ACHN (cell line): ENCODE data around the gene DDX19B.
A peak's percentile ranks its signal among the peaks of the same experiment; 100 is the strongest.
"Not testable (repeated sequence)": the region's sequence is repeated elsewhere in the genome, so short reads cannot be mapped to it uniquely, and the experiment has no call there.

Experiments
- DNase-seq: peaks from one replicate; pipeline ENCODE4 v3.0.0-alpha.2; 2015
- in situ Hi-C: cut with HindIII; loops from 2 replicates; pipeline ENCODE4 v1.10.0; 2017; ENCODE audit warnings: low sequenced_read_pairs, low pct_ligation_motif_present, low pct_unique_long_range_greater_than_20kb

The DDX19B gene

GRCh38 chr16:70332728-70333127 lies 33.7 kb downstream of the DDX19B start:
- DNase-seq, in situ Hi-C loops: not testable (repeated sequence)

GRCh38 chr16:70337814-70338213 lies 38.8 kb downstream of the DDX19B start:
- in situ Hi-C loops, result no loop called here
- DNase-seq, result no peak

GRCh38 chr16:70341600-70341999 lies 42.6 kb downstream of the DDX19B start:
- in situ Hi-C loops, result no loop called here
- DNase-seq, result no peak

GRCh38 chr16:70342016-70342415 lies 43.0 kb downstream of the DDX19B start:
- in situ Hi-C loops, result no loop called here
- DNase-seq, result no peak

GRCh38 chr16:70345840-70346239 lies 46.9 kb downstream of the DDX19B start:
- in situ Hi-C loops, result no loop called here
- DNase-seq, result no peak

- in situ Hi-C loops, result no loop called here
These were observed 50.0 kb downstream of the DDX19B start for GRCh38 chr16:70348991-70349390.

GRCh38 chr16:70349783-70350182 lies 50.8 kb downstream of the DDX19B start:
- DNase-seq, result no peak
- in situ Hi-C loops, result no loop called here

More at GRCh38 chr16:70348991-70349390, 50.0 kb downstream of the DDX19B start:
- no peak for DNase-seq

GRCh38 chr16:70359552-70359951 lies 60.6 kb downstream of the DDX19B start:
- in situ Hi-C loops, result no loop called here

GRCh38 chr16:70364399-70364798 lies 65.4 kb downstream of the DDX19B start:
- in situ Hi-C loops, result no loop called here
- no peak for DNase-seq

More at GRCh38 chr16:70359552-70359951, 60.6 kb downstream of the DDX19B start:
- DNase-seq, result no peak

GRCh38 chr16:70370145-70370544 lies 71.2 kb downstream of the DDX19B start:
- in situ Hi-C loops, result not testable (repeated sequence)

GRCh38 chr16:70370924-70371323 lies 71.9 kb downstream of the DDX19B start:
- in situ Hi-C loops, result no loop called here
- DNase-seq, result no peak

More at GRCh38 chr16:70370145-70370544, 71.2 kb downstream of the DDX19B start:
- DNase-seq, result peak; percentile 44

- DNase-seq, result no peak
- in situ Hi-C loops, result no loop called here
These were observed 74.1 kb downstream of the DDX19B start for GRCh38 chr16:70372921-70373728.

- in situ Hi-C loops, result no loop called here
These were observed 75.2 kb downstream of the DDX19B start for GRCh38 chr16:70374213-70374612.

GRCh38 chr16:70375636-70376611 lies 76.9 kb downstream of the DDX19B start:
- in situ Hi-C loops, result no loop called here
- DNase-seq, result no peak

More at GRCh38 chr16:70374213-70374612, 75.2 kb downstream of the DDX19B start:
- no peak for DNase-seq

GRCh38 chr16:70377782-70378181 lies 78.8 kb downstream of the DDX19B start:
- in situ Hi-C loops, result no loop called here
- no peak for DNase-seq

- in situ Hi-C loops, result no loop called here
- DNase-seq, result no peak
These were observed 80.0 kb downstream of the DDX19B start for GRCh38 chr16:70378869-70379493.

- in situ Hi-C loops, result no loop called here
- DNase-seq, result peak; percentile 92
These were observed 81.4 kb downstream of the DDX19B start for GRCh38 chr16:70380248-70380918.

GRCh38 chr16:70380919-70381603 lies 82.1 kb downstream of the DDX19B start:
- peak; percentile 99 for DNase-seq
- in situ Hi-C loops, result no loop called here
